Left lung (tissue), 10 donors: ENCODE data around the gene SGK2. TPM values are rescaled to one million over a fixed set of nuclear protein-coding genes. Genes with fewer than 3 reads are reported as not detected.

Experiments
- ATAC-seq: fragments of 200-7000 bp; cut with Tn5 transposase; one replicate; pipeline ENCODE4 v1.9.1; 2020; ENCODE audit warnings: moderate library complexity
- DNase-seq, 4 donors: peaks; one replicate each; pipeline ENCODE4 v3.0.0-alpha.2; 2013 to 2020
- H3K27ac ChIP-seq, 2 donors: fragments of 200-600 bp; sonication (generic) in 1 of 2; one replicate each; pipeline versions ENCODE4 v1.5.0 to v1.8.0; 2020 to 2021
- H3K27me3 ChIP-seq, 2 donors: fragments of 200-600 bp; sonication (generic) in 1 of 2; one replicate each; pipeline versions ENCODE4 v1.5.0 to v1.8.0; 2020 to 2021
- H3K36me3 ChIP-seq, 2 donors: fragments of 200-600 bp; sonication (generic) in 1 of 2; one replicate each; pipeline versions ENCODE4 v1.5.0 to v1.8.0; 2020 to 2021
- H3K4me1 ChIP-seq, 2 donors: fragments of 200-600 bp; one replicate each; pipeline ENCODE4 v1.8.0; 2021
- H3K4me3 ChIP-seq, 2 donors: fragments of 200-600 bp; sonication (generic) in 1 of 2; one replicate each; pipeline versions ENCODE4 v1.5.0 to v1.8.0; 2020 to 2021; ENCODE audit warnings: mild to moderate bottlenecking in 1 of 2
- H3K9me3 ChIP-seq, 2 donors: fragments of 200-600 bp; sonication (generic) in 1 of 2; one replicate each; pipeline versions ENCODE4 v1.5.0 to v1.8.0; 2020 to 2021
- CTCF ChIP-seq, 2 donors: fragments of 200-600 bp; sonication (generic) in 1 of 2; IDR thresholded peaks; one replicate each; pipeline versions ENCODE4 v1.5.0 to v1.8.0; 2021; ENCODE audit warnings: antibody characterized with exemption in 2 of 2
- intact Hi-C, 2 donors: fragments of 100-400 bp; cut with DNase I; formaldehyde crosslinking; loops; one replicate each; pipeline versions ENCODE4 v1.11.2 to v1.14.2; 2022
- polyA plus RNA-seq, 6 donors: library from polyadenylated mRNA; unstranded; fragments of 120-200 nt; gene quantifications; one replicate each; pipeline ENCODE4 v1.2.1, GENCODE V29; 2013; ENCODE audit not compliant: insufficient read length in 6 of 6
- total RNA-seq, 2 donors: library from RNA; stranded (reverse); fragmentation: NEBNext Ultra II Directional; extraction: Animal tissue kit (Norgen Biotek cat#: 25700); gene quantifications; one replicate each; pipeline ENCODE4 v1.2.1, GENCODE V29; 2021
- donor health status: DM: no; HTN: yes; CAD: no.
- donor health status: DM: no; HTN: no; CAD: no.

The SGK2 gene
- total and polyA plus RNA-seq, 8 donors = 0.39 to 13.2 (median 10.4) TPM

- DNase-seq = no peak
- no peak for TF ChIP-seq CTCF (IDR thresholded peaks at IDR 0.05)
- intact Hi-C loops = no loop called here
- Histone ChIP-seq H3K27ac (no peak overlapping the region), H3K9me3 (no peaks in the 10 kb centered on the region), H3K4me1 (no peaks in the 10 kb centered on the region), H3K4me3 (no peak overlapping the region), H3K36me3 (no peaks in the 10 kb centered on the region), H3K27me3 (no peaks in the 10 kb centered on the region)
- no peak for ATAC-seq
These were observed 5.2 kb downstream of the SGK2 start for GRCh38 chr20:43563991-43564390.

GRCh38 chr20:43564455-43564854 is 5.6 kb downstream of the SGK2 start:
- Histone ChIP-seq H3K9me3 (no peaks in the 10 kb centered on the region), H3K4me3 (no peak overlapping the region), H3K36me3 (no peaks in the 10 kb centered on the region), H3K4me1 (no peaks in the 10 kb centered on the region), H3K27ac (no peak overlapping the region), H3K27me3 (no peaks in the 10 kb centered on the region)
- intact Hi-C loops = no loop called here
- no peak for TF ChIP-seq CTCF (IDR thresholded peaks at IDR 0.05)
- DNase-seq (no peak), ATAC-seq (no peak)

- Histone ChIP-seq H3K4me3 (no peak overlapping the region), H3K27me3 (no peaks in the 10 kb centered on the region), H3K36me3 (no peaks in the 10 kb centered on the region), H3K9me3 (no peaks in the 10 kb centered on the region), H3K4me1 (no peaks in the 10 kb centered on the region), H3K27ac (no peak overlapping the region)
- intact Hi-C loops = no loop called here
- TF ChIP-seq CTCF (IDR thresholded peaks at IDR 0.05) = no peak
- DNase-seq = peak in 1 of 4 donors; percentile 69
- ATAC-seq = no peak
These were observed 6.3 kb downstream of the SGK2 start for GRCh38 chr20:43564993-43565757.

GRCh38 chr20:43565758-43566104 is 6.9 kb downstream of the SGK2 start:
- H3K27ac ChIP-seq = no peak overlapping the region
- intact Hi-C loops = no loop called here
- TF ChIP-seq CTCF (IDR thresholded peaks at IDR 0.05) = no peak
- H3K9me3 ChIP-seq = no peaks in the 10 kb centered on the region
- H3K4me3 ChIP-seq = no peak overlapping the region
- no peaks in the 10 kb centered on the region for H3K4me1 ChIP-seq
- H3K27me3 ChIP-seq = no peaks in the 10 kb centered on the region
- DNase-seq = no peak
- no peak for ATAC-seq
- no peaks in the 10 kb centered on the region for H3K36me3 ChIP-seq

GRCh38 chr20:43567477-43567876 is 8.7 kb downstream of the SGK2 start:
- no peak for DNase-seq
- H3K4me1 ChIP-seq = no peaks in the 10 kb centered on the region
- no peaks in the 10 kb centered on the region for H3K9me3 ChIP-seq
- H3K27ac ChIP-seq = no peak overlapping the region
- intact Hi-C loops = no loop called here
- H3K4me3 ChIP-seq = no peak overlapping the region
- no peak for ATAC-seq
- no peak for TF ChIP-seq CTCF (IDR thresholded peaks at IDR 0.05)
- no peaks in the 10 kb centered on the region for H3K27me3 ChIP-seq
- no peaks in the 10 kb centered on the region for H3K36me3 ChIP-seq
